Ovary (tissue), 9 donors: Measurements from ENCODE around the gene TFG. TPM values are rescaled to one million over a fixed set of nuclear protein-coding genes. Genes with fewer than 3 reads are reported as not detected.

ENCODE experiments used
- DNase-seq, 5 donors: peaks; one replicate each; pipeline ENCODE4 v3.0.0-alpha.2; 2019 to 2020
- H3K27ac ChIP-seq, 2 donors: fragments of 200-600 bp; one replicate each; pipeline versions ENCODE4 v1.5.1 to v1.8.0; 2019 to 2022
- H3K27me3 ChIP-seq: fragments of 200-600 bp; one replicate; pipeline ENCODE4 v1.8.0; 2022
- H3K36me3 ChIP-seq: fragments of 200-600 bp; sonication (generic); one replicate; pipeline ENCODE4 v1.5.1; 2019
- H3K4me1 ChIP-seq: one replicate; pipeline ENCODE4 v1.8.1; 2013; ENCODE audit warnings: mild to moderate bottlenecking, moderate library complexity; ENCODE audit not compliant: insufficient read depth
- H3K4me3 ChIP-seq: fragments of 200-600 bp; sonication (generic); one replicate; pipeline ENCODE4 v1.5.1; 2017
- H3K9me3 ChIP-seq, 2 donors: fragments of 200-600 bp in 1 of 2; sonication (generic) in 1 of 2; one replicate each; pipeline versions ENCODE4 v1.5.1 to v1.8.1; 2013 to 2019; ENCODE audit warnings: mild to moderate bottlenecking in 1 of 2, moderate library complexity in 1 of 2
- CTCF ChIP-seq, 3 donors: fragments of 450-650 bp in 2 of 3; fragments of 200-600 bp in 1 of 3; IDR thresholded peaks; one replicate each; pipeline versions ENCODE4 v1.5.1 to v1.8.0; 2016 to 2022; ENCODE audit warnings: antibody characterized with exemption in 3 of 3, mild to moderate bottlenecking in 1 of 3
- EP300 ChIP-seq: sonication (generic); formaldehyde crosslinking; IDR thresholded peaks from one replicate; pipeline ENCODE4 v1.6.1; 2017; ENCODE audit warnings: antibody characterized with exemption
- POLR2A ChIP-seq: fragments of 450-650 bp; IDR thresholded peaks from one replicate; pipeline ENCODE4 v1.6.1; 2017; ENCODE audit warnings: antibody characterized with exemption, mild to moderate bottlenecking, moderate library complexity
- WGBS, 3 donors: extraction: QIAGEN DNeasy Blood & Tissue Kit in 1 of 3; methylation state at CpG; one replicate each; pipeline versions ENCODE4 v1.1.5 to v1.1.7; 2013 to 2017; 5-methylcytosine and 5-hydroxymethylcytosine counted together
- intact Hi-C, 4 donors: fragments of 100-400 bp; cut with DNase I; formaldehyde crosslinking; loops; one replicate each; pipeline versions ENCODE4 v1.11.0 to v1.15.1; 2022 to 2023
- polyA plus RNA-seq, 2 donors: library from polyadenylated mRNA; stranded (reverse); fragments of 200-250 nt in 1 of 2; fragments of 350-450 nt in 1 of 2; fragmentation: Illumina TruSeq in 1 of 2; extraction: RNeasy Lipid Tissue Mini Kit (QIAGEN cat#74804) in 1 of 2; gene quantifications; one replicate each; pipeline ENCODE4 v1.2.3, GENCODE V29; 2013 to 2014
- total RNA-seq, 7 donors: library from RNA; depleted of rRNA in 2 of 7; stranded (reverse); fragments of >200 nt in 2 of 7; fragmentation: NEBNext Ultra II Directional in 3 of 7; extraction: Animal tissue kit (Norgen Biotek cat#: 25700) in 3 of 7; gene quantifications; one replicate each; pipeline versions ENCODE4 v1.1.0 to v1.2.4, GENCODE V29; 2016 to 2023
- donor health status: DM: no; HTN: no; CAD: no; lungs with moderate emphysema.
- donor health status: DM: no; HTN: no; CAD: no.
- donor health status: Bipolar disorder and iron deficiency.
- donor health status: DM: yes; HTN: yes; CAD: no.
- donor health status: DM: no; HTN: no; CAD: no.
- donor health status: DM: yes; HTN: yes; CAD: no.

Gene TFG
- total and polyA plus RNA-seq, 9 donors, result 38.5 to 114 (median 64.7) TPM

GRCh38 chr3:100765437-100765975 lies 56.2 kb downstream of the TFG start:
- intact Hi-C loops, result no loop called here
- Histone ChIP-seq H3K27me3 (no peaks in the 10 kb centered on the region), H3K4me3 (no peak overlapping the region), H3K36me3 (no peaks in the 10 kb centered on the region), H3K27ac (no peak overlapping the region), H3K9me3 (no peaks in the 10 kb centered on the region), H3K4me1 (peaks cover 2% of the 10 kb centered on the region)
- TF ChIP-seq POLR2A (no peak), EP300 (no peak), CTCF (IDR thresholded peaks at IDR 0.05) (no peak)
- WGBS, 3 donors, result 86 to 89% (median 88%) methylated on average over 3 of the region's 3 CpGs
- no peak for DNase-seq

GRCh38 chr3:100766069-100766468 lies 56.8 kb downstream of the TFG start:
- H3K4me1 ChIP-seq, result peaks cover 2% of the 10 kb centered on the region
- DNase-seq, result no peak
- no peak for TF ChIP-seq CTCF (IDR thresholded peaks at IDR 0.05)
- TF ChIP-seq POLR2A, result no peak
- TF ChIP-seq EP300, result no peak
- H3K36me3 ChIP-seq, result no peaks in the 10 kb centered on the region
- no peak overlapping the region for H3K27ac ChIP-seq
- no peaks in the 10 kb centered on the region for H3K9me3 ChIP-seq
- 94 to 100% (median 100%) methylated on average over 2 of the region's 2 CpGs for WGBS, 3 donors
- H3K27me3 ChIP-seq, result no peaks in the 10 kb centered on the region
- H3K4me3 ChIP-seq, result no peak overlapping the region
- intact Hi-C loops, result no loop called here

- WGBS, 3 donors, result 79 to 87% (median 83%) methylated on average over 3 of the region's 3 CpGs
- intact Hi-C loops, result no loop called here
Measured at GRCh38 chr3:100769693-100770092, 60.4 kb downstream of the TFG start.

GRCh38 chr3:100775226-100775625 lies 65.9 kb downstream of the TFG start:
- intact Hi-C loops, result no loop called here

More at GRCh38 chr3:100769693-100770092, 60.4 kb downstream of the TFG start:
- DNase-seq, result no peak
- Histone ChIP-seq H3K36me3 (no peaks in the 10 kb centered on the region), H3K9me3 (no peaks in the 10 kb centered on the region), H3K27me3 (no peaks in the 10 kb centered on the region), H3K27ac (no peak overlapping the region), H3K4me3 (no peak overlapping the region), H3K4me1 (no peaks in the 10 kb centered on the region)
- TF ChIP-seq CTCF (IDR thresholded peaks at IDR 0.05) (no peak), POLR2A (no peak), EP300 (no peak)

More at GRCh38 chr3:100775226-100775625, 65.9 kb downstream of the TFG start:
- H3K9me3 ChIP-seq, result no peaks in the 10 kb centered on the region
- no peak for TF ChIP-seq EP300
- TF ChIP-seq POLR2A, result no peak
- TF ChIP-seq CTCF (IDR thresholded peaks at IDR 0.05), result no peak
- H3K36me3 ChIP-seq, result no peaks in the 10 kb centered on the region
- 94 to 95% (median 95%) methylated on average over 3 of the region's 3 CpGs for WGBS, 3 donors
- no peaks in the 10 kb centered on the region for H3K4me1 ChIP-seq
- no peak for DNase-seq
- no peaks in the 10 kb centered on the region for H3K27me3 ChIP-seq
- H3K4me3 ChIP-seq, result no peak overlapping the region
- H3K27ac ChIP-seq, result no peak overlapping the region
